HT1080 (cell line): Measurements from ENCODE around the gene RCOR1. TPM values are rescaled to one million over a fixed set of nuclear protein-coding genes. Genes with fewer than 3 reads are reported as not detected.
A peak's percentile ranks its signal among the peaks of the same experiment; 100 is the strongest.
"Not testable (repeated sequence)": the region's sequence is repeated elsewhere in the genome, so short reads cannot be mapped to it uniquely, and the experiment has no call there.

Experiments used
- DNase-seq: peaks from one replicate; pipeline ENCODE4 v3.0.0-alpha.2; 2015; ENCODE audit warnings: low read depth
- total RNA-seq: library from RNA; depleted of rRNA; stranded (reverse); fragments of >200 nt; shearing (Covaris generic); gene quantifications from 2 replicates; pipeline ENCODE4 v1.2.3, GENCODE V29; 2014

Gene RCOR1
- total RNA-seq, 1 experiment from 2014 or later: 15.1 TPM

DNA sequence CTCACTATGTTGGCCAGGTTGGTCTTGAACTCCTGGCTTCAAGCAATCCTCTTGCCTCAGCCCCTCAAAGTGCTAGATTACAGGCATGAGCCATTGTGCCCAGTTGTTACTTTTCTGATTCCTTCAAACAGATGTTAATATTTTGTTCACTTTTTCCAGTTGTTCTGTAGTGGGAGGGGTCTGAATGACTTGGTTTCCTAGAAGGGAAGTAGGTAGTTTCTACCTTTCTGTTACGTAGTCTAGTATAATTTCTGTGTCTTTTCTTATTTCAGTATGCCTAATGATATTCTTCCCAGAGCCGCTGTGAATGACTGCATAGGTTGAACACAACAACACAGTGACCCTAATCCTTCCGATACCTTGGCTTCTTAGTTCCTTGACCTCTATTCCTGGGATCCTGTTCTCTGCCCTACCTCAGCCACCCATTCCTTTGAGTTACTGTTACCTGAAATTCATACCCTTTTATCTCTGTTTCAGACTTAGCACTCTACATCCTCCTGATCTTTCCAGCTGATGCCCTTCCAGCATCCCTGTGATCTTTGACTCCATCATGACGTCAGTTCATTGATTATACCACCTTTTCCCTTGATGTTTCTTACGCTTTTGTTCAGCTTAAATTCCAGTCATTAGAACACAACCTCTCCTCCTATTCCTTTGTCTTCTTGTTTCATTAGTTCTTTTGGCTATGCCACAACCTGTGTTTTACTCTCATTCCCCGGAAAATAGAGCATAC lies 33.3 kb downstream of the RCOR1 start:
- DNase-seq: no peak

DNA sequence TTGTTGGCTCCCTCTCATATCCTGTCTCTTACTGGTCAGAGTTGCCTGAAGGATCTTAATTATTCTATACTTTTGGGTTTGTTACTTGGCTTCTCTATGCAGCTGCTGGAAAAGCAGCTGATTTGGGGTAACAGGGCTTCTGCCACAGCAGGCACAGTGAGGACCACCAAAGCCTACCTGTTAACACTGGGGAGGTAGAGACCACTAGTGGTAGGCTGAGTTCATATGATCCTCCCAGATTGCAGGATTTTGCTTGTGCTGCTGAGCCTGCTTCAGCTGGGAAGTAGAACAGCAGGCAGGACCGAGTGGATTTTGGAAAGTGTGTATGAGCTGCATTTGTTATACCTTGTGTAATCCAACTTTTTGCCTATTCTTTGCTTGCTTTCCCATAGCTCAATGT lies 34.1 kb downstream of the RCOR1 start:
- DNase-seq: no peak

DNA sequence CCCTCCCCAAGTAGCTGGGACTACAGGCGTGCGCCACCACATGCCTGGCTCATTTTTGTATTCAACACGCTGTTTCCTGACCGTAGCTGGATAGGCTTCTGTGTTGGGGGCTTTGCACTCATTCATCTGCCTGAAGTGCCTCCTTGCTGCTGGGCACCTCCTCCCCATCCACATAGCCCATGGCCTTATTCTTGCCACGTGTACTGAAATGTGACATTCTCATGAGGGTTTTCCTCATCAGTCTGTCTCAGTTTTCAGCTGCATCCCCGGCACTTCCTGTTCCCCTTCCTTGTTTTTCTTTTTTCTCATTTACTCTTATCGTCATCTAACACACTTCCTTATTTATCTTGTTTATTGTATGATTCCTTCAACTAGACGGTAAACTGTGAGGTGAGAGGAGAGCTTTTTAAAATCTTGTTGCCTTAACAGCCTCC lies 36.6 kb downstream of the RCOR1 start:
- no peak for DNase-seq

DNA sequence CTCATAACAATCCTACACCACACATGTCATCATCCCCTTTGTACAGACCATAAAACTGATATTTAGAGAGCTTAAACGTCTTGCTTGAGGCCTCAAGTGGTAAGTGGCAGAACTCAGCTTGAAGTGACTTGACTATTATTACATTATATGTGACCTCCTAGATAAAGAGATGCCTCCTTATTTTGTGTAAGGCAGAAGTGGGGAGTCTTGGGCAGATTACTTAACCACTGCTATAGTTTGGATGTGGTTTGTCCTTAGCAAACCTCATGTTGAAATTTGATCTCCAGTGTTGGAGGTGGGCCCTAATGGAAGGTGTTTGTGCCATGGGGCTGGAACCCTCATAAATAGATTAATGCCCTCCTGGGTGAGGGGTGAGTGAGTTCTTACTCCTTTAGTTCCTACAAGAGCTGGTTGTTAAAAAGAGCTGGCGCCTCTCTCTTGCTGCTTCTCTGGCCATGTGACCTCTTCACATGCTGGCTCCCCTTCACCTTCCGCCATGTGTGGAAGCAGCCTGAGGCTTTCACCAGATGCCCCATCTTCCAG lies 37.4 kb downstream of the RCOR1 start:
- no peak for DNase-seq

DNA sequence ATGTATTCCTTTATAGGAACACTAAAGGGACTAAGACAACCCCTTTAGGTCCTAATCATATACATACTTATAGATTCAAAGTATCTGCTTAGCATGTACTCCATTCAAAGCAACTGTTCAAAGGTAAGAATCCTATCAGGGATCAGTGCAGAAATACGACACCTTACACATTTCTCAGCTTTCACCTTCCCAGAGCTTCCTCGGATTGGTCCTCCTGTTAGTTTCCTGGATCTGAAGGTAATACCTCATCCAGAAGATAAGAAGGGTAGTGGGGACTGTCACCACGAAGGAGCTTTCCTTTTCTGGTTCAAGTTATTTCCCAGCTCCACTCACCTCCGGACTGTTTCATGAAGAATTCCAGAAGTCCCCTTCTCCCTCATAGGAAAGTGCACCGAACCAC lies 38.0 kb downstream of the RCOR1 start:
- DNase-seq: no peak

DNA sequence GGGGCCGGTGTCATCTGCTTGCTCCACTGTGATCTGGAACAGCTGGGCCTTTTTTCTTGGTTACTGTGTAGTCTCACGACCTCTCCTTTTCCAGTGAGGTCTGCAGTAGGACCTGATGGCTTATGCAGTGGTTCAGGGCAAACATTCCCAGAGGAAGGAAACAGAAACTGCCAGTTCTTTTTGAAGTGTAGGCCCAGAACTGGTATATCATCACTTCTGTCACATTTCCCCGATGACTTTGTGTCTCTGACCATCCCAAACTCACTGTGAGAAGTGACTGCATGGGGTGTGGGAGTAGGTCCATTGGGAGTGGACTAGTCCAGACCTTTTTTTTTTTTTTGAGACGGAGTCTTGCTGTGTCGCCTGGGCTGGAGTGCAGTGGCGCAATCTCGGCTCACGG lies 38.4 kb downstream of the RCOR1 start:
- DNase-seq: no peak

DNA sequence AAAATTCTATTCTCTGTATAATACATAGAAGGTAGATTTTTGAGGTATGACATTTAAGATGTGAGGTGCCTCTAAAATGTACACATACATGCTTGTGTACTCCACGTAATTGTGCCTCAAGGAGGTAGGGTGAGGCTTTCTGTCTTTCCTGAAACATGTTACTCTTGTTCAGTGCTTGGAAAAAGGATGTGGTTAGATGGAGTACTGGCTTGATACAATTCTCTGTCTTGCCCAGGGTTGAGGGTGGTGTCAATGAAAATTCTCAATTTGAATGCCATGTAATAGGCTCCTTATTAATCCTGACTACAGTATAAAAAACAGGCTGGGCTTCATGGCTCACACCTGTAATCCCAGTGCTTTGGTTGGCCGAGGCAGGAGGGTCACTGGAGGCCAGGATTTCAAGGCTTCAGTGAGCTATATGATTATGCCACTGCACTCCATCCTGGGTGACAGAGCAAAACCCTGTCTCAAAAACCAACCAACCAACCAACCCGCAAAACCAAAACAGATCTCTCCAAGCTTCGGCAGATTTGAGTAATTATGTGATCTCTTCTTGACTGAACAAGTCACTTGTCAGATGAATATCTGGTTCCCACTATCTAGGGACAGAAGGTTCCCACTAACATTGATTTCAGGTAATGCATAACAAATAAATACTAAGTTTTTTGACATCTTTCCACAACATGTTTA lies 41.6 kb downstream of the RCOR1 start:
- DNase-seq: no peak

DNA sequence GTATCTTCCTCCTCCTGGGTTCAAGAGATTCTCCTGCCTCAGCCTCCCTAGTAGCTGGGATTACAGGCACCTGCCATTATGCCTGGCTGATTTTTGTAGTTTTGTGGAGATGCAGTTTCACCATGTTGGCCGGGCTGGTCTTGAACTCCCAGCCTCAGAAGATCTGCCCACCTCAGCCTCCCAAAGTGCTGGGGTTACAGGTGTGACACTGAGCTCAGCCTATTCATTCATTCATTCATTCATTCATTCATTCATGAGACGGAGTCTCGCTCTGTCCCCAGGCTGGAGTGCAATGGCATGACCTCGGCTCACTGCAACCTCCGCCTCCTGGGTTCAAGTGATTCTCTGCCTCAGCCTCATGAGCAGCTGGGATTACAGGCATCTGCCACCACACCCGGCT lies 47.2 kb downstream of the RCOR1 start:
- DNase-seq: not testable (repeated sequence)

DNA sequence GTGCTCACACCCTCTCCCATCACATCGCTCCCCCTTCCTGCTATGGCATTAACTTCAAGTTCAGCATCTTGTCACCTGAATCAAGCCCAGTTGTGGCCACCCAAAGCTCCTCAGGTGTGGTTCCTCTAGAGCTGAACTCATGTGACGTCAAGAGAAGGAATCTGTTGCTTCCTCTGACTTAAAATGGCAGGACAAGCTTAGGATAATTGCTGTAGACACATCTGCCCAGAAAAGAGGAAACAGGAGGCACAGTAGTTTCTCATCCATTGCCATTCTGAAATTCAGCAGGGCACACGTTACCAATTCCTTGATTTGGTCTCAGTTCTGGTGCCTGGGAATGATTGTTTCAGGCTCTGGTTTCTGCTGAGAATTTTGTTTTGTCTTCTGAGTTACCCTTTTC lies 52.1 kb downstream of the RCOR1 start:
- no peak for DNase-seq

DNA sequence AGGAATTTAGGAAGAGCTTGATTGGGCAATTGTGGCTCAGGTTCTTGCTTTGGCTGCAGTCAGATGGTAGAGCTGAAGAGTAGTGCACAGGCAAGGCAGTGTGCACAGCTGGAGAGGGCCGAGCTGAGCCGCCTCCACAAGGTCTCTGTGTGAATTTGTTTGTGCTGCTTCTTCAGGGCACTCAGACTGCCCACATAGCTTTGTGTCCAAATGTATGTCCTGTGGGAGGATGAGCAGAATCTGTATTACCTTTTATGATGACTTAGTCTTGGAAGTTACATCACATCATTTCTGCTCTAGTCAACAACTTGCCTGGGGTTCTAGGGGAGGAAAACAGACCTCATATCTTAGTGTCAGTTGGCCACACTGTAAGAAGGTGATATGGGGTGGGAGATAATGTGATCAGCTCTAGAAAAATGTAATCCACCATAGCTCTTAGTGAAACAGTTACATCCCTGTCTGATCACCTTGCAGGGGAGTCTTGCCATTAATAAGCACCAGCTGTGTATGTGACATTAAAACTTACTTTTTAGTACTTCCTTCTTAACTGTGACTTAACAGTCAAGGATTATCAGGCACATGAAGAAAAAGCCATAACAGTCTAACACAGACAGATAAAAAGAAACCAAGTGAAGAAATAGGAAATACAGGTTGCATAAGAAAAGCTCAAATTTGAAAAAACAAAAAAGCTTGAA lies 53.4 kb downstream of the RCOR1 start:
- DNase-seq: no peak

DNA sequence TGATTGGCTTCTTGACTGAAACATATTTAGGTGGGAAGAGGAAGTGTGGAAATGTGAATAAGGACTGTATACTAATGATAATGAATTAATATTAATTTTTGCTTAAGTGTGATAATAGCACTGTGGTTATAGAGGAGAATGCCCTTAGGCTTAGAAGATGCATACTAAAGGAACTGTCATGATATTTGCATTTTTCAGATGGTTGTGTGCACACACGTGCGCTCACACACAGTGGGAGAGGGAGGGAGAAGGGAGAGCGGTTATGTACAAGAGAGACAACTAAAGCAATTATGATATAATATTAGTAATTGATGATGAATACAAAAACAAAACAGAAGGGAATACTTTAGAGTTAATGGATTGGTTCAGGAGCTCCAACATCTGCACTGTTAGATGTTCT lies 54.2 kb downstream of the RCOR1 start:
- DNase-seq: no peak

DNA sequence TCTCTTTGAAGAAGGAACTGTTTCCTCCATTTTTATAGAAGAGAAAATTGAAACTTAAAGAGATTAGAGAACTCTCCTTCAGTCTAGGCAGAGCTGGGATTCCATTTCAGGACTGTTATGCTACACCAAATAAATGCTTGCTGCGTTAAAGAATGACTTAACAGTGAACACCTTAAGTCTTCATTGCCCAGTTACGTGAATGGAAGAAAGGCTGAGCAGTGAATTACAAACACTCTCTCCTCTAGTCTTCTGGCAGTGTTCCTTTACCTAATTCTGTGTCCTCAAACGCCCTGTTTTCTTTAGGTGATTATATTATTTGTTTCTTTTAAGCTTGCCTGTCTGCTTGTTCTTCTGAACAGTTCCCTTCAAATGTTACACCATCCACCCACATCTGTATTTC lies 59.7 kb downstream of the RCOR1 start:
- DNase-seq: no peak

DNA sequence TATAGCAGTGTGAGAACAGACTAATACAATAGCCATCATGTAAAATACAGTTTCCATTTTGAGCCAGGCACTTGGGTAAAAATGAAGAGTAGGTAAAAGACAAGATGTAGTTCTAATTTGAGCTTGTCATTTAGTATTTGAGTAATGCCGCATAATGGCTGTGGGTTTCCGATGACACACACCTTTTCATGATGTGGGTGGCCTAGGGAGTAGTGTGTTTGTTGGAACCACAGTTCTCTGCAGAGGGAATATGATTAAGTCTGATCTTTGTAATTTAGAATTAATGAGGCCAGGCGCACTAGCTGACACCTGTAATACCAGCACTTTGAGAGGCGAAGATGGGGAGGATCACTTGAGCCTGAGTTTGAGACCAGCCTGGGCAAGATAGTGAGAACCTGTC lies 61.8 kb downstream of the RCOR1 start:
- peak; percentile 48 for DNase-seq

DNA sequence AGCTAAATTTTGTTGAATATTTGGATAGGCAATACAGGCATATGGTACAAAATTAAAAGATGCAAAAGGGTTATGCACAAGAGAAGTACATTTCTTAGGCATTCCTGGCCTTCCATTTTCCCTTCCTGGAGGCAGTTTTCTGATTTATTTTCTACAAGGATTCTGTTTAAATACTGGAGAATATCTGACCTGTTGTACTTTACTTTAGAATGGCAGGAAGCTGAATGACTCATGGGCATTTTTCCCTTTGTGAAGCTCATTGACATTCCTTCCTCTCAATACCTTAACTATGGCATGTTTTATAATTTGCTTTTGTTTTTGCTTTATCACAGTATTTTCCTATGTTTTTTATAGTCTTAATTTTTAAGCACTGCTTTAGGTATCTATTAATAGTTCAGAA lies 62.7 kb downstream of the RCOR1 start:
- DNase-seq: peak; percentile 72

DNA sequence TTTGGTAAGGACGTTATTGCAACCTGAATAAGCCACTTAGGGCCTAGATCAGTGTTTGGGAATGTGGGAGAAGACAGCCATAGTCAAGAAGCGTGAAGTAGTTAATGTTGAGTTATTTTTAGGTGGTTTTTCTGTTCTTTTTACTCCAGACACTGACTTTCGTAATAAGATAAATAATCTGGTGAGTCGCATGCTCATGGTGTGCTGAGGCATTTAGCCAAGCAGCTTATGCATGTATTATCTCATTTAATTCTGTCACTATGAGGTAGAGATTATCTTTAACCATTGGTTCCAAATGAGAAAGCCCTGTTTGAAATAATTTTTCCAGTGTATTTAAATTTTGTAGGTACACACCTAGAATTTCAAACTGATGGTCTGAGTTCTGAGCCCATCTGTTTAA lies 67.3 kb downstream of the RCOR1 start:
- peak; percentile 52 for DNase-seq

DNA sequence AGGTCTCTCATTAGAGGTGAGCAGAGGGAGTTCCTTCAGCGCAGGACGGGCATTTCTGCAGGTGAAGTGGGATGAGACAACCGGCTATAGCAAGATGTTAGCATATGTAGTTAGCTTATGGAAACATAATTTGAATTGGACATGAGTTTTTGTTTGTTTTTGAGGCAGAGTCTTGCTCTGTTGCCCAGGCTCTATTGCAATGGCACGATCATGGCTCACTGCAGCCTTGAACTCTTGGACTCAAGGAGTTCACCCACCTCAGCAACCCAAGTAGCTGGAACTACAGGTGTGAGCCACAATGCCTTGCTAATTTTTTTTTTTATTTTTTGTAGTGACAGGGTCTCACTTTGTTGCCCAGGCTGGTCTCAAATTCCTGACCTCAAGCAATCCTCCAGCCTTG lies 69.2 kb downstream of the RCOR1 start:
- DNase-seq: no peak

DNA sequence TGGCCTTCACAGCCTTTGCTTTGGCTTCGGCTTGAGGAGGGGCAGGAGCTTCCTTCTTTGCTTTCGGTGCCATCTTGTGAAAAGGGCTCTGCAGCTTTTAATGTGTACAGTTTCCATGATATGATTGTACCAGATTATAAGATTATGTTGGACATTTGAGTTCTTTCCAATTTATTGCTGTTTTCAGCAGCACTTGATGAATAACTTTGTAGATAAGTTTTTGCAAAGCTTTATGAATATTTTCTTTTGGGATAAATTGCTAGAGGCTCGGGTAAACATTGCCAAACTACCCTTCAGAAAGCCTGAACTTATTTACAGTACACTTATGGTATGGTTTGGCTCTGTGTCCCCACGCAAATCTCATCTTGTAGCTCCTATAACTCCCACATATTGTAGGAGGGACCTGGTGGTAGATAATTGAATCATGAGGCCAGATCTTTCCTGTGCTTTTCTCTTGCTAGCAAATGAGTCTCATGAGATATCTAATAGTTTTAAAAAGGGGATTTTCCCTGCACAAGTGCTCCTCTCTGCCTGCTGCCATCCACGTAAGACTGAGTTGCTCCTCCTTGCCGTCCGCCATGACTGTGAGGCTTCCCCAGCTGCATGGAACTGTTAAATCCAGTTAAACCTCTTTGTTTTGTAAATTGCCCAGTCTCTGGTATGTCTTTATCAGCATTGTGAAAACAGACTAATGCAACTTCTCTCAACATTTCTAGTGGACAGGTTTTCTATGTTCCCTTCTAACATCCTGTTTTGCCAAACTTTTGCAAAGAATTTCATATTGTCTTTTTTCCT lies 70.4 kb downstream of the RCOR1 start:
- DNase-seq: no peak

DNA sequence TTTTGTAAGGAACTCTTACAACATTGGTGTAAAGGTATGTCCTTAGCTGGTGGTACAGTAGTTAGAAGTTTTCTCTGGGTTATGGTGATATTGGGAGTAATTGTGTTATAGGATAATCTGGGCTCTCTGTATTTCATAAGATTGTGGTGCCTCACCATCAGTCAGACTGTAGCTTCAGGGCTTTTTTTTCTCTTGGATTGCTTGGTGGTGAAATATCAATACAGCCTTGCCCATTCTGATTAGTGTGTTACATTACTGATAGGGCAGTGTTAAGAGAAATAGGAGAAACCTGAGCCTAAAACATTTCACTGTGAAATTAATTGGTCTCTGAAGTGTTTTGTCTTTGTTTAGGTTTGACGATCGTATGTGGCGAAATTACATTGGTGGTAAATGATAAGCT lies 71.0 kb downstream of the RCOR1 start:
- no peak for DNase-seq

DNA sequence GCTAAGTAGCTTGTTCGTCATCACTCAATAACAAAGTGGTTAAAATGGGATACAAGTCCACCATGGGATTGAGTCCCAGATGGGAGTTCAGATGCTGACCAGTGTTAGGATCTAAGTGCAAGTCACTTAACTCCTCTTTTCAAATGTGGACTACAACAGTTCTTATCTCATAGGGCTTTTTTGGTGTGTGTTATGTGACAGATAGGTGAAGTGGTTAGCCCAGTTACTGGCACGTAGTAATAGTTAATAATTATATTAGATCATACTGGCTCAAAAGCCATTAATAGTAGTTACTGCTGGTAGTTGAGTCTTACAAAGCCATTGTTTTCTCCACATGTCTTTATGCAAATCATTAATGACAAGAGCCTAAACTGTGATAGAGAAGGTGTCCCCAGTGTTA lies 73.2 kb downstream of the RCOR1 start:
- no peak for DNase-seq

DNA sequence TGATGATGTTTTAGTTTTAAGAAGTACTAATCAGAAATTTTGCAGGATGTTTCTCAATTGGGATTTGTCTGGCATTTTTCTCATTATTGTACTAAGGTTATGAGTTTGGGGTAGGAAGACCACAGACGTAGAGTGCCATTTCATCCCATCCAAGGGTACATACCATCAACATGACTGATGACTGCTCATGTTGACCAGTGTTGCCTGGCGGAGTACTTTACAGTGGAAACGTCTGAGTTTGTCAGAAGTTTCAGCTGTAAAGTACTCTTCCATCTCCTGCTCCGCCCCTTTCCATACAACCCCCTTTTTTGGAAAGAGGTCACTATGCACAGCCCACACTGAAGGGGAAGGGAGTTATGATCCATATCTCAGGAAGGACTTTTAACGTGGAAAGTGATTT lies 74.2 kb downstream of the RCOR1 start:
- DNase-seq: no peak

DNA sequence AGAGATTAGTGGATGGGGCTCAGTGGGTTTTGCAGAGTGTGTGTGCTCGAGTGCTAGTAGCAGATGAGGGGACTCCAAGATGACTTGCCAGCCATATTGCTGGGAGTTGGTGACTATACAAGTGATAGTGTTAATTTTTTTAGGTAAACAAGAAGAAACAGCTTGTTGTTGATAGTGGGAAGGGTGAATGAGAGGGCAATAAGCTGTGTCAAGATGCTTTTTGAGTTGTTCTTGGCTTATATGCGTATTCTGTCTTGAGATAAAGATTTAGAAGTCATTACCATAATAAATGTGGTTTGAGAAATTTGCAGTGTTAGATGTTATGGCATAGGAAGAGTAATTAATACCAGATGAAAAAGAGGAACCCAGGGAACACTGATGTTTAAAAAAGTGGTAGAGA lies 75.3 kb downstream of the RCOR1 start:
- no peak for DNase-seq
